Measurements from ENCODE around the gene PHC1.
A peak's percentile ranks its signal among the peaks of the same experiment; 100 is the strongest.
"Not testable (repeated sequence)": the region's sequence is repeated elsewhere in the genome, so short reads cannot be mapped to it uniquely, and the experiment has no call there.

The PHC1 gene

DNA sequence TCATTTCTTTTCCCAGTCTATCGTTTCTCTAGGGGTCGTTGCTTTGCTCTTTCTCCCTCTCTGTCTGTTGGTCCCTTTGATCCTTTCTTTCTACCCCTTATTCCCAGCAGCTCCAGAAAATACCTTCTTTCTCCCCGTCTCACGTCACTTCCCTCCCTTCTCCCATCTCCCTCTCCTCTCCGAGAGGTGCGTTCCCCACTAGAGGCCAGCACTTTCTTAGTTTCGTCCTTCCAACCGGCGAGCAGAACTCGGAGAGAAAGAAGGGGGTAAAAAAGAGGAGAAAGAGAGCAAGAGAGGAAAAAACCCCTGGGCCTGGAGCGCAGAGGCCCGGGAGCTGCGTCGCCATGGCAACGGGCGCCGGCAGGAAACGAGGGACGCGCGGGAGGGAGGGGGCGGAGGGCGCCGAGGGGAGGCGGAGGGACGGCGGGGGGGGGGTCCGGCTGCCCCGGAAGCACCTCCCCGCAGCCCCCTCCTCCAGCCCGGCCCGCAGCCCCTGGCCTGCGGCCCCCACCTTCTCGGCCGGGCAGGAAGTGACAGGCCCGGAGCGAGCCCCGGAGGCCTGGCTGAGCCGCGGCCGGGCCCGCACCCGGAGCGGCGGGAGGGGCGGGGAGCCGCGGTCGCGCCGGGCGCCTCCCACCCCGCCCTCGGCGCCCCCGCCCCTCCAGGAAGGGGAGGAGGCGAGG is at the start of gene PHC1:
Gene PHC1, plus strand, starts transcription at position 477 of the 683 bp plus-strand sequence. CDS start 3,169 bp downstream, outside the sequence.
- TF ChIP-seq CTCF (IDR thresholded peaks at IDR 0.05; ENCODE audit: low read depth, low read length, missing control alignments): peak; percentile 43
- not testable (repeated sequence) for DNase-seq (ENCODE audit: low read depth)
- peak within 1 kb of the TSS; percentile 53 for H3K4me3 ChIP-seq (ENCODE audit: low read depth, low read length)

DNA sequence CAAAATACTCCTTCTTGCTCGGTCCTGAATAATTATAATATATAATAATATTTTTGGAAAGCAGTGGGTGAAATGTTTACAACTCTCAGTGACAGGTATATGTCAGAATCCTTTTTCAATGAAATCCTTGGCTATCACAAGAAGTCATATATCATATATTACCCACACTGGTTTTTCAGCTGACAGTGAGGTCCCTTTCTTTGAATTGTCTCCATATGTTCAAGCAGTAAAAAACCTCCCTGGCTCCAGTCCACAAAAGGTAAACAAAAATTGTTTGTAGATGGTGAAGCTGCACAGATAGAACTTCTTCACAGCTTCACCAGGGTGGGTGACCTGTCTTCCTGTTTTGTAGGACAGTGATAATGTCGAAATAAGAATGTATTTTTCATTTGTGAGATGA is 47.9 kb upstream of the PHC1 start:
- TF ChIP-seq CTCF (IDR thresholded peaks at IDR 0.05; ENCODE audit: low read depth, low read length, missing control alignments): no peak
- DNase-seq (ENCODE audit: low read depth): no peak
- H3K4me3 ChIP-seq (ENCODE audit: low read depth, low read length): no peak overlapping the region

DNA sequence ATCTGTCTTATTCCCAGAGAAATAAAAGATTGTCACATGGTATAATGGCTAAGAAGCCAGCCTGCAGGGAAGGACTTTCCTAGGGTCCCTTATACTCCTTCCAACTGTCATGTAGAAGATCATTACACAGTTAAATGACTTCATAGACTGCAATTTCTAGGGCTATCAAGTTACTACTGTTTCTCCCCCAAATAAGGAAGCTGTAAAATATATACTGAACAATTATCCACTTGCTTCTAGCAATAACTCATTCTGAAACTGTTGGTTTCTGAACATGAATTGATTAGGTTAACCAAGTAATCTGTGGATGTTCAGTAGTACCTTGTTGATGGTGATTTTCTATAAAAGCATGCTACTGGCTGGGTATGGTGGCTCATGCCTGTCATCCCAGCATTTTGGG is 47.3 kb upstream of the PHC1 start:
- no peak for TF ChIP-seq CTCF (IDR thresholded peaks at IDR 0.05; ENCODE audit: low read depth, low read length, missing control alignments)
- DNase-seq (ENCODE audit: low read depth): no peak

GRCh38 chr12:8867786-8868185 is 46.5 kb upstream of the PHC1 start:
- no peak for TF ChIP-seq CTCF (IDR thresholded peaks at IDR 0.05; ENCODE audit: low read depth, low read length, missing control alignments)

More for the DNA sequence above, 47.3 kb upstream of the PHC1 start:
- H3K4me3 ChIP-seq (ENCODE audit: low read depth, low read length): no peak overlapping the region

GRCh38 chr12:8870586-8870985 is 43.7 kb upstream of the PHC1 start:
- H3K4me3 ChIP-seq (ENCODE audit: low read depth, low read length): no peak overlapping the region
- TF ChIP-seq CTCF (IDR thresholded peaks at IDR 0.05; ENCODE audit: low read depth, low read length, missing control alignments): no peak
- no peak for DNase-seq (ENCODE audit: low read depth)

More at GRCh38 chr12:8867786-8868185, 46.5 kb upstream of the PHC1 start:
- H3K4me3 ChIP-seq (ENCODE audit: low read depth, low read length): no peak overlapping the region
- DNase-seq (ENCODE audit: low read depth): no peak

DNA sequence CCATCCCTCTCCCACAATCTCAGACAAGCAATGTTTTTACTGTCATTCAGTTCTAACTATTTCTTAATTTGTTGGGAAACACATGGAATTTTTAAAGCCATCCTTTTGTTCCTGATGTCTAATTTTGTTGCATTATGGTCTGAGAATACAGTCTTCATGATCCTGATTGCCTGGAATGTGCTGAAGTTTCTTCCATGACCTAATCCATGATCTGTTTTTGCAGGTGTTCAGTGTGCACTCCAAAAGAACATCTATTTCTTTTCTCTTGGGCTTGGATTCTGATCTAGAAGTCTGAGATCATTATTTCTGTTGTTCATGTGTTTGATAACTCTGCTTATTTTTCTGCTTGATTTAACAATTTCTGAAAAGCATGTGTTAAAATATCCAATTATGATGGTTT is 43.2 kb upstream of the PHC1 start:
- DNase-seq (ENCODE audit: low read depth): no peak
- H3K4me3 ChIP-seq (ENCODE audit: low read depth, low read length): no peak overlapping the region
- no peak for TF ChIP-seq CTCF (IDR thresholded peaks at IDR 0.05; ENCODE audit: low read depth, low read length, missing control alignments)

- TF ChIP-seq CTCF (IDR thresholded peaks at IDR 0.05; ENCODE audit: low read depth, low read length, missing control alignments): no peak
- DNase-seq (ENCODE audit: low read depth): no peak
- H3K4me3 ChIP-seq (ENCODE audit: low read depth, low read length): no peak overlapping the region
Observed at GRCh38 chr12:8876887-8877286, 37.4 kb upstream of the PHC1 start.

Measured in GM12864 (cell line).